Measurements from ENCODE around the gene WWP2.

- no peak for TF ChIP-seq CTCF (IDR thresholded peaks at IDR 0.05)
- TF ChIP-seq POLR2A (IDR thresholded peaks at IDR 0.05), result no peak
These were observed 58.9 kb downstream of the WWP2 start for GRCh38 chr16:69820926-69821541.
